ENCODE results near the gene IRF2BPL. TPM values are rescaled to one million over a fixed set of nuclear protein-coding genes. Genes with fewer than 3 reads are reported as not detected.

IRF2BPL gene
- total RNA-seq, 2 donors from 2014 or later = 42.0 to 51.1 TPM

GRCh38 chr14:77027538-77028383 lies 747 bp downstream of the IRF2BPL start:
- peak in 1 of 2 donors; percentile 58 for TF ChIP-seq CTCF (IDR thresholded peaks at IDR 0.05)
- Histone ChIP-seq H3K4me3 (peak overlapping the region; percentile 57 to 67), H3K36me3 (peaks cover 15% of the 10 kb centered on the region), H3K27me3 (no peaks in the 10 kb centered on the region), H3K9me3 (no peaks in the 10 kb centered on the region), H3K27ac (peak overlapping the region; percentile 99 to 100), H3K4me1 (peaks cover 0 to 75% of the 10 kb centered on the region in 2 donors)
- DNase-seq (ENCODE audit: low spot score) = no peak

GRCh38 chr14:77026930-77027537 lies 1.5 kb downstream of the IRF2BPL start:
- Histone ChIP-seq H3K4me3 (peak overlapping the region; percentile 57 to 67), H3K9me3 (no peaks in the 10 kb centered on the region), H3K36me3 (peaks cover 15% of the 10 kb centered on the region), H3K27ac (peak overlapping the region; percentile 99 to 100), H3K27me3 (no peaks in the 10 kb centered on the region), H3K4me1 (peaks cover 0 to 74% of the 10 kb centered on the region in 2 donors)
- DNase-seq (ENCODE audit: low spot score) = no peak
- peak in 1 of 2 donors; percentile 13 for TF ChIP-seq CTCF (IDR thresholded peaks at IDR 0.05)

GRCh38 chr14:77026166-77026929 lies 2.2 kb downstream of the IRF2BPL start:
- Histone ChIP-seq H3K4me3 (peak overlapping the region; percentile 57 to 67), H3K9me3 (no peaks in the 10 kb centered on the region), H3K4me1 (peaks cover 0 to 67% of the 10 kb centered on the region in 2 donors), H3K27ac (peak overlapping the region; percentile 99 to 100), H3K36me3 (peaks cover 15% of the 10 kb centered on the region), H3K27me3 (no peaks in the 10 kb centered on the region)
- no peak for TF ChIP-seq CTCF (IDR thresholded peaks at IDR 0.05)
- no peak for DNase-seq (ENCODE audit: low spot score)

GRCh38 chr14:77025744-77026165 lies 2.8 kb downstream of the IRF2BPL start:
- peak overlapping the region; percentile 57 to 67 for H3K4me3 ChIP-seq
- no peak for DNase-seq (ENCODE audit: low spot score)
- TF ChIP-seq CTCF (IDR thresholded peaks at IDR 0.05) = no peak
- H3K27ac ChIP-seq = peak overlapping the region; percentile 99 to 100
- peaks cover 15% of the 10 kb centered on the region for H3K36me3 ChIP-seq
- H3K9me3 ChIP-seq = no peaks in the 10 kb centered on the region
- peaks cover 0 to 61% of the 10 kb centered on the region in 2 donors for H3K4me1 ChIP-seq
- no peaks in the 10 kb centered on the region for H3K27me3 ChIP-seq

DNA sequence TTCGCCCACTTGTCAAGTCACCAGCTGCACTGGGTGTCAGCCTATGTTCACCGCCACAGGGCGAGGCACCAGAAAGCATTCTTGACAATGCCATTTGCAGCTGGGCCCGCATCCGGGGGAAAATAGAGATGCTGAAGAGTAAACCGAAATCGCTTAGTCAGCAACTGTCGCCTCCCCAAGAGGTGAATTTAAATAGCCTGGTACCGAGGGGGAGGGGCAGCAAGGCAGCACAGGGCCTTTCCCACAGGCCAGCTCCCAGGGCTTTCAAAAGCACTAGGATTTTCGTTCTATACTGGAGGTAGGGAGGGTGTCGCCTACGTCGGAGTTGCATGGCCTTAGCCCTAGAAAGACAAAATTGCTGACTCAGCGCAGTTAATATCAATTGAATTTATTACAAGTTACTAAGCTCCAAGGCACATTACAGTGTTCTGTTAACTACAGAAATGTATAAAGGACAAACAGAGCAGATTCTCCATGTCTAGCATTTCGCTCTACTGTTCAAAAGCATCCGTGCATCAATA lies 4.3 kb downstream of the IRF2BPL start:
- Histone ChIP-seq H3K27ac (peak overlapping the region; percentile 99 to 100), H3K4me3 (peak overlapping the region; percentile 35 to 57)
- no peak for DNase-seq (ENCODE audit: low spot score)

More for the DNA sequence above, 4.3 kb downstream of the IRF2BPL start:
- Histone ChIP-seq H3K27me3 (no peaks in the 10 kb centered on the region), H3K9me3 (no peaks in the 10 kb centered on the region), H3K4me1 (peaks cover 0 to 47% of the 10 kb centered on the region in 2 donors), H3K36me3 (peaks cover 15% of the 10 kb centered on the region)
- TF ChIP-seq CTCF (IDR thresholded peaks at IDR 0.05) = no peak

Data from right atrium auricular region (tissue), 2 donors.